Activated T-cell treated with anti-CD3 and anti-CD28 coated beads, Interleukin-2, amount 50 U/mL, for 24 hours (primary cell): ENCODE measurements around the gene SH3RF3.

Source experiments
- DNase-seq: peaks from one replicate; pipeline ENCODE4 v3.0.0-alpha.2; 2020
- H3K27ac Mint-ChIP-seq: 2 replicates; pipeline ENCODE4 v1.8.0; 2020; ENCODE audit warnings: mild to moderate bottlenecking, mixed read lengths
- H3K27me3 Mint-ChIP-seq: 2 replicates; pipeline ENCODE4 v1.8.0; 2020; ENCODE audit warnings: mixed read lengths
- H3K36me3 Mint-ChIP-seq: 2 replicates; pipeline ENCODE4 v1.8.0; 2020; ENCODE audit warnings: low read depth, mixed read lengths
- H3K4me1 Mint-ChIP-seq: 2 replicates; pipeline ENCODE4 v1.8.0; 2020; ENCODE audit warnings: low read depth, mixed read lengths
- H3K4me3 Mint-ChIP-seq: 2 replicates; pipeline ENCODE4 v1.8.0; 2020; ENCODE audit warnings: mild to moderate bottlenecking, moderate library complexity, mixed read lengths
- H3K9me3 Mint-ChIP-seq: 2 replicates; pipeline ENCODE4 v1.8.0; 2020; ENCODE audit warnings: mixed read lengths

Gene SH3RF3

DNA sequence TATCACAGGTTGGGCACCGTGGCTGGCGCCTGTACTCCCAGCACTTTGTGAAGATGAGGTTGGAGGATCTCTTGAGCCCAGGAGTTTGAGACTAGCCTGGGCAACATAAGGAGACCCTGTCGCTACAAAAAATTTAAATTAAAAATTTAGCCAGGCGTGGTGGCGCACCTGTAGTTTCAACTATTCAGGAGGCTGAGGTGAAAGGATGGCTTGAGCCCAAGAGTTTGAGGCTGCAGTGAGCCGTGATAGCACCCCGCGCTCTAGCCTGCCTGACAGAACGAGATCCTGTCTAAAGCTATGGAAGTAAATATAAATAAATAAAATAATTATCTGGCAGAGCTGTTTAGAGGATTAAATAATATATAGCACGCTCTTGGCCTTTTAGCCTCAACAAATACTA lies 1.4 kb upstream of the SH3RF3 start:
- H3K4me1 Mint-ChIP-seq = peaks cover 41% of the 10 kb centered on the region
- H3K27ac Mint-ChIP-seq = no peak overlapping the region
- H3K36me3 Mint-ChIP-seq = no peaks in the 10 kb centered on the region
- H3K9me3 Mint-ChIP-seq = no peaks in the 10 kb centered on the region
- peaks cover 27% of the 10 kb centered on the region for H3K27me3 Mint-ChIP-seq
- DNase-seq = no peak
- H3K4me3 Mint-ChIP-seq = peak overlapping the region; percentile 74

GRCh38 chr2:109128048-109128615 lies 873 bp upstream of the SH3RF3 start:
- Mint-ChIP-seq H3K36me3 (no peaks in the 10 kb centered on the region), H3K27ac (no peak overlapping the region), H3K4me3 (peak overlapping the region; percentile 80), H3K27me3 (peaks cover 27% of the 10 kb centered on the region), H3K4me1 (peaks cover 41% of the 10 kb centered on the region), H3K9me3 (no peaks in the 10 kb centered on the region)
- DNase-seq = peak; percentile 85

DNA sequence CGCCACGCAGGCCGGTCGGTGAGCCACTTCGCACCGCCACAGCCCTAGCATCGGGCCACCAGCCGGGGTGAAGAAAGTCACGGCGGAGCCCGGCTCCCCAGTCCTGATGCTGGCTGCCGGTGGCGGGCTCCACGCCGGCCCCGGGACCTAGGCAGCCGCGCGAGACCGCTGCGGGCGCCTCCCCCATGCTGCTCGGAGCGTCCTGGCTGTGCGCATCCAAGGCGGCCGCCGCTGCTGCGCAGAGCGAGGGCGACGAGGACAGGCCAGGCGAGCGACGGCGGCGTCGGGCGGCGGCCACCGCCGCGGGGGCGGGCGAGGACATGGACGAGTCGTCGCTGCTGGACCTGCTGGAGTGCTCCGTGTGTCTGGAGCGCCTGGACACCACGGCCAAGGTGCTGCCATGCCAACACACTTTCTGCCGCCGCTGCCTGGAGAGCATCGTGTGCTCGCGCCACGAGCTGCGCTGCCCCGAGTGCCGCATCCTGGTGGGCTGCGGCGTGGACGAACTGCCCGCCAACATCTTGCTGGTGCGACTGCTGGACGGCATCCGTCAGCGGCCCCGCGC lies 433 bp downstream of the SH3RF3 start:
- Mint-ChIP-seq H3K4me3 (peak overlapping the region; percentile 57), H3K27ac (no peak overlapping the region), H3K4me1 (peaks cover 51% of the 10 kb centered on the region), H3K36me3 (no peaks in the 10 kb centered on the region), H3K9me3 (no peaks in the 10 kb centered on the region), H3K27me3 (peaks cover 34% of the 10 kb centered on the region)
- DNase-seq = no peak

DNA sequence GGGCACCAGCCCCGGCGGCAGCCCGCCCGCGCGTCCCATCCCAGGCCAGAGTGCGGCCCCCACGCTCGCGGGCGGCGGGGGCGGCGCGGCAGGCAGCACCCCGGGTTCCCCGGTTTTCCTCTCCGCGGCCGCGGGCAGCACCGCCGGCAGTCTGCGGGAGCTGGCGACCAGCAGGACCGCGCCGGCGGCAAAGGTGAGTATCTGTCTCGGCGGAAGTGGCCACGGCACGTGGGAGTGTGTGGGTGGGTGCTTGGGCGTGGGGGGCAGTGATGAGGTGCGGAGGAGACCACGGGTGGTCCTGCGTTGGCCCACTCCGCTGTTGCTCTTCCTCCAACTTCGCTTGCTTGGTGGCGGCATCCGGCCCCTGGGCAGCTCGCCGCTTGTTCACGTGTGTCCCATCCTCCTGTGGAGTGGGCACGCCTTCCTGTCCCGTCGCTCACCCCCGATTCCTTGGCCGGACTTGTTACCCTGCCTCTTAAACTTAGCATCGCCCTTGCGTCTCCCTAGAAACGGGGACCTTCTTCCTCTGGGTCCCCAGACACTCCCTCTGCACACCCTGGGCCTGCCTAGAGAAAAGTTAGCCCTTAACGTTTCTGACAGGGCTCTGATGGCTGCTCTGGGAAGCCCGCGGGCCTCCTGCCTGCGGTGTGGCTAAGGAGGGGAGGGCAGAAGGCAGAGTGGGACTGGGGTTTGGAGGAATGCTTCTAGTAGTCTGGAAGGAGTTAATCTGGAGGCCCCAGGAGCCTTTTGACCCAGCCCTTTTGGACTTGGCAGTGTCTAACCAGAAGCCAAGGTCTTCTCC lies 1.1 kb downstream of the SH3RF3 start:
- peaks cover 34% of the 10 kb centered on the region for H3K27me3 Mint-ChIP-seq
- H3K4me3 Mint-ChIP-seq = peak overlapping the region; percentile 78
- H3K4me1 Mint-ChIP-seq = peaks cover 55% of the 10 kb centered on the region
- peak overlapping the region; percentile 63 for H3K27ac Mint-ChIP-seq
- DNase-seq = peak; percentile 49
- no peaks in the 10 kb centered on the region for H3K9me3 Mint-ChIP-seq
- H3K36me3 Mint-ChIP-seq = no peaks in the 10 kb centered on the region

GRCh38 chr2:109130723-109130995 lies 1.7 kb downstream of the SH3RF3 start:
- DNase-seq = no peak
- H3K36me3 Mint-ChIP-seq = no peaks in the 10 kb centered on the region
- no peak overlapping the region for H3K27ac Mint-ChIP-seq
- H3K9me3 Mint-ChIP-seq = no peaks in the 10 kb centered on the region
- H3K4me1 Mint-ChIP-seq = peaks cover 54% of the 10 kb centered on the region
- peak overlapping the region; percentile 78 for H3K4me3 Mint-ChIP-seq
- peaks cover 38% of the 10 kb centered on the region for H3K27me3 Mint-ChIP-seq

- peaks cover 44% of the 10 kb centered on the region for H3K4me1 Mint-ChIP-seq
- no peak overlapping the region for H3K4me3 Mint-ChIP-seq
- H3K27ac Mint-ChIP-seq = no peak overlapping the region
- no peaks in the 10 kb centered on the region for H3K36me3 Mint-ChIP-seq
- no peaks in the 10 kb centered on the region for H3K9me3 Mint-ChIP-seq
- peaks cover 31% of the 10 kb centered on the region for H3K27me3 Mint-ChIP-seq
- no peak for DNase-seq
These were observed 2.8 kb downstream of the SH3RF3 start for GRCh38 chr2:109131777-109132176.

DNA sequence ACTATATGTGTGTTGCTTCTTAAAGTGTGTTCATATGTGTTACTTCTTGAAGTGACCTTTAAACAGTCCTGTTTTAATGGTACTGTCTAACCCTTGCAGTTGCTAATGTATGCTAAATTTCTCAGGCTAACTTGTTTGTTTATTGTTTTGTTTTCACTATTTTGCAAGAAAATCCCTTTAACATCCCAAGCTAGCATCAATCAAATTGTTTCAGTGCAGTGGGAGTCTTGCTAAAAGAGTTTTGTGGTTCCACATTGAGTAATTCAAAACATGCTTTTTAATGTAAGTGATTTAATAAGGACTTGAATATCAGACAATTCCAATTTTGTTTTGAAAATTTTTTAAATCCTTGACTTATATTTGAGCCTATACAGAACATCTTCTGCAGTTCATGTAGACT lies 3.6 kb downstream of the SH3RF3 start:
- no peak for DNase-seq
- no peak overlapping the region for H3K4me3 Mint-ChIP-seq
- peaks cover 41% of the 10 kb centered on the region for H3K4me1 Mint-ChIP-seq
- peaks cover 34% of the 10 kb centered on the region for H3K27me3 Mint-ChIP-seq
- no peaks in the 10 kb centered on the region for H3K36me3 Mint-ChIP-seq
- H3K9me3 Mint-ChIP-seq = no peaks in the 10 kb centered on the region
- H3K27ac Mint-ChIP-seq = no peak overlapping the region

GRCh38 chr2:109133746-109134145 lies 4.7 kb downstream of the SH3RF3 start:
- no peak overlapping the region for H3K27ac Mint-ChIP-seq
- no peak overlapping the region for H3K4me3 Mint-ChIP-seq
- peaks cover 42% of the 10 kb centered on the region for H3K4me1 Mint-ChIP-seq
- H3K27me3 Mint-ChIP-seq = peaks cover 34% of the 10 kb centered on the region
- DNase-seq = no peak
- H3K9me3 Mint-ChIP-seq = no peaks in the 10 kb centered on the region
- H3K36me3 Mint-ChIP-seq = no peaks in the 10 kb centered on the region

DNA sequence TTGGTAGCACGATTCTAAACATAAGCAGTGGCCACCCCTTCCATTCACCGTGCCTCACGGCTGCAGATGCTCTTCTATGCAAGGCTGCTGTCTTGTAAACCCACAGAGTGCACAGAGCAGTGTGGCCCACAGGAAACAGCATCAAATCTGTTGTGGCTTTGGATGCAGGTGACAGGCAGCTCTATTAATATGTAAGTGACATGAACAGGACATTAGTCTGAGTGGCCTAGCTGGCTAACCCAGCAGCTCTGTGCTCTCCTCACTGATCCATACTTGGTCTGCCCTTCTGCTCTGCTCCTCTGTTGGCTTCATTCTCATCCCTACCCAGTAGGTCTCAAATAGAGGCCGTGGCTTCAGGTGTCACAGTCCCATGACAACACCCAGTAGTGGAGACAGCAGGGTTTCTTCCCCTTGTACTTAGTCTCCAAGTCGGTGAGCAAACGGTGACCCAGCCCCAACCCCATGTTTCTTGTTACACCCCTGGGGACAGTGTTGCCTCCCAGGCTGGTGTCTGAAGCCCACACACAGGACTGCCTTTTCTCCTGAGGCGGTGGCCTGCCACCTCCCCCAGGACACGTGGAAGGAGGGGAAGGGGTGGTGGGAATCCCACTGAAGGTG lies 5.8 kb downstream of the SH3RF3 start:
- H3K4me3 Mint-ChIP-seq = no peak overlapping the region
- no peak for DNase-seq
- H3K9me3 Mint-ChIP-seq = no peaks in the 10 kb centered on the region
- peaks cover 34% of the 10 kb centered on the region for H3K27me3 Mint-ChIP-seq
- H3K27ac Mint-ChIP-seq = no peak overlapping the region
- H3K4me1 Mint-ChIP-seq = peaks cover 47% of the 10 kb centered on the region
- H3K36me3 Mint-ChIP-seq = no peaks in the 10 kb centered on the region

DNA sequence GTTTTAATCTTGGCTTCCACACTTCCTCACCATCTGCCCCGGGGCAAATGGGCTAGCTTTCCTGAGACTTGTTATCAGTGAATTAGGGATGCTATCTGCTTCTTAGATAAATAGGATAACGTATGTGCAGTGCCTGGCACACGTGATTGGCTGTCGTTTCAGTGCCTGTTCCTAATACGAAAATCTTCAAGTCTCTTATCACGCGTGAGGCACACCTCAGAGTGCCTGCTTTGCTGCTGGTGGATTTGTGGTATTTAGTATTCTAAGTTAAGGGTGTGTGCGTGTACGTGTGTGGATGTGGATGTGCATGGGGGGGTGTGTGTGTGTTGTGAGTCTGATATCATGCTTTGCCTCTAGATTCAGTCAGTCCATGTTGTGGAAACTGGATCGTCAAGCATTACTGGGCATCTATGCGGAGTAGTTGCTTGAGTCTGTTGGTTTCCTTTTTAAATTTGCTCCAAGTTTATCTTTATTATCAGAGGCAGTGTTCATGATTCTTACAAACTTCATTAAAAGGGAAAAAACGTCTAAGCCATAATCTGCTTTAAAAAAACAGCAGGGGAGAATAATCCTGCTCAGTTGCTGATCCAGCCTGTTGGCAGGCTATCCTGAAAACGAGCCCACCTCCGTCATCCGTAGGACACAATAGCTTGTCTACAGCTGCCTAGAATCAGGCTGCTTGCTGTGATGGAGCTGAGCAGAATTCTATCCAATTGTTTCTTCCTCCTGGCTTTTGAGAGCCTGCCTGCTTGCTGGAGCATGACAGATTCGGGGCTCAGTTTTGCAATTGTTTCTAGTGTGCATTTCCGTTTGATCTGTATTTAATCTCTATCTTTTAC lies 6.6 kb downstream of the SH3RF3 start:
- Mint-ChIP-seq H3K27ac (no peak overlapping the region), H3K9me3 (no peaks in the 10 kb centered on the region), H3K27me3 (peaks cover 32% of the 10 kb centered on the region), H3K4me3 (no peak overlapping the region), H3K36me3 (no peaks in the 10 kb centered on the region), H3K4me1 (peaks cover 44% of the 10 kb centered on the region)
- DNase-seq = no peak

DNA sequence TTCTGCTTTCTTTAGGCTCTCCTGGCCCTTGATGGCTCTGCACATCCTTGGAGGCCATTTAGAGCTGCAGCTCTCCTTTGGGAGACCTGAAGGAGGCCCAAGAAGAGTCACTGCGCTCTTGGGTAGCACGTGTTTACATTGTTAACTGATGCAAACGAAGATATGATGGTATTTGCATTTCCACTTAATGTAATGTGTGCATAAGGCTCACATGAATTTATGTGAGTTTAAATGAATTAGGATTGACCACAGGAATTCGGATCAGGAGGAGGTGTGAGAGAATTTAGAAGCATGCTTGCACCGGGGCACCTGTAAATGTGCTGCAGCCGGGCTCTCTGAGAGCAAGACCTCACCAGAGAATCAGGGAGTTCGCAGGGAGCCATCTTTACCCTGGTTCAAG lies 7.5 kb downstream of the SH3RF3 start:
- Mint-ChIP-seq H3K27ac (no peak overlapping the region), H3K4me1 (peaks cover 40% of the 10 kb centered on the region), H3K9me3 (no peaks in the 10 kb centered on the region), H3K4me3 (no peak overlapping the region), H3K27me3 (peaks cover 32% of the 10 kb centered on the region), H3K36me3 (no peaks in the 10 kb centered on the region)
- no peak for DNase-seq

DNA sequence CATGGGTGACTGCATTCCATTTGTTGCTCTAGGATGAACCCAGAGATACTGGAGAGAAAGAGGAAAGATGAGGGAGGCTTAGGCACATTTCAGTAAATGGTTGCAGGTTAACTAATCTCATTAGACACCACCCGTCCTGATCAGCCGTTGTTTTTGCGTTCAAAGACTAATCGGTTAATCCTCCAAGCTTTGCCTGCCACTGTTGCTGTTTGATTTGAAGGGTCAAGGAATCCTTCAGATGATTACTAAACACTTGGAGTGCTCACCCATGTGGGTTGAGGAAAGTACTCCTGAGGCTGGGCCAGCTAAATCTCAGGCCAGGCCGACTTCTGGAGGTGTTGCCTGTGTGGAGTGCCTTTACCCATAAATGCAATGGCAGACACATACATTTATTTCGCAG lies 8.6 kb downstream of the SH3RF3 start:
- Mint-ChIP-seq H3K27me3 (peaks cover 33% of the 10 kb centered on the region), H3K4me3 (no peak overlapping the region), H3K27ac (no peak overlapping the region), H3K4me1 (peaks cover 40% of the 10 kb centered on the region), H3K9me3 (no peaks in the 10 kb centered on the region), H3K36me3 (no peaks in the 10 kb centered on the region)
- DNase-seq = no peak

- no peak overlapping the region for H3K4me3 Mint-ChIP-seq
- no peaks in the 10 kb centered on the region for H3K36me3 Mint-ChIP-seq
- no peak overlapping the region for H3K27ac Mint-ChIP-seq
- peaks cover 46% of the 10 kb centered on the region for H3K4me1 Mint-ChIP-seq
- no peaks in the 10 kb centered on the region for H3K9me3 Mint-ChIP-seq
- H3K27me3 Mint-ChIP-seq = peaks cover 35% of the 10 kb centered on the region
- no peak for DNase-seq
These were observed 9.4 kb downstream of the SH3RF3 start for GRCh38 chr2:109138449-109138848.

DNA sequence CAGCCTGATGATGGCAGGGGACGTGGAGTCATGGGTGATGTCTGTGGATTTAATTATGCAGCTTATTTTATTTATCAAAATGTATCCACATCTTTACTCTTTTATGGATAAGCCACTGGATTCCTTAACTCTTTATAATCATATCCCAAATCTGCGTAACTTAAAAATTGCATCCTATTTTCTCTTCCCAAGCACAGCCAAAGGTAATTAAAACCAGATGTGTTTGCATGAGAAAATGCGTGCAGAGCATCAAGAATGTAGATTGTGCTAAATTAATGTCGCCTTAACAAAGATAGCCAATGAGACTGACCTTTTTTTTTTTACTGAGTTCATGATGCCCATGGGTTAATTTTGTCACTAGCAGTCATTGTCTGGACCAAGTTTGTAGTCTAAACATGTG lies 10.0 kb downstream of the SH3RF3 start:
- no peak overlapping the region for H3K4me3 Mint-ChIP-seq
- peaks cover 46% of the 10 kb centered on the region for H3K4me1 Mint-ChIP-seq
- no peak overlapping the region for H3K27ac Mint-ChIP-seq
- H3K27me3 Mint-ChIP-seq = peaks cover 29% of the 10 kb centered on the region
- H3K9me3 Mint-ChIP-seq = no peaks in the 10 kb centered on the region
- H3K36me3 Mint-ChIP-seq = no peaks in the 10 kb centered on the region
- DNase-seq = no peak
